Measurements from ENCODE around the gene ARAP3.

ARAP3 gene

DNA sequence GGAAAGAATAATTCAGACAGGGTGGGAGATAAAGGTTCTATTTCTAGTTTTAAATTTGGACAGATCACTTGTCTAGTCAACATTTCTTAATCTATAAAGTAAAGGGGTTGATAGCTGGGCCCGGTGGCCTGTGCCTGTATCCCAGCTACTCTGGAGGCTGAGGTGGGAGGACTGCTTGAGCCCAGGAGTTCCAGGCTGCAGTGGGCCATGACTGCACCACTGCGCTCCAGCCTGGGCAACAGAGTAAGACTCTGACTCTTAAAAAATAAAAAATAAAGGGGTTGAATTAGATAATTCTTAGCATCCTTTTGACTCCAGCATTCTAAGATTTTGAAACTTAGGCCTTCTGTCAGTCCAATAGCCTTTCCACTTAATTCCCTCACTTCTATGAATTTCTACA lies 74.0 kb downstream of the ARAP3 start:
- TF ChIP-seq CTCF (IDR thresholded peaks at IDR 0.05; ENCODE audit: low read depth, low read length) (no peak), EZH2phosphoT487 (IDR thresholded peaks at IDR 0.05; ENCODE audit: low read depth) (no peak)
- peaks cover 81% of the 10 kb centered on the region for H3K79me2 ChIP-seq (ENCODE audit: low read length)
- H3K4me1 ChIP-seq (ENCODE audit: low read length), result peaks cover 26% of the 10 kb centered on the region
- H3K27me3 ChIP-seq (ENCODE audit: low read depth, low read length), result no peaks in the 10 kb centered on the region
- no peak overlapping the region for H3K9ac ChIP-seq (ENCODE audit: low read length)
- H4K20me1 ChIP-seq (ENCODE audit: insufficient read depth, low read length), result peaks cover 6% of the 10 kb centered on the region; the same call in 1 of the 2 replicates
- no peak overlapping the region for H3K4me2 ChIP-seq (ENCODE audit: low read length)
- peaks cover 3% of the 10 kb centered on the region for H3K36me3 ChIP-seq (replicated peaks; ENCODE audit: low read depth, low read length)
- H3K27ac ChIP-seq (ENCODE audit: low read length), result no peak overlapping the region
- no peaks in the 10 kb centered on the region for H3K9me3 ChIP-seq (ENCODE audit: insufficient read depth, low read length)
- H3K4me3 ChIP-seq (ENCODE audit: low read length), result no peak overlapping the region
- no peak overlapping the region for H2AFZ ChIP-seq (ENCODE audit: low read depth, low read length)

- peaks cover 29% of the 10 kb centered on the region for H3K4me1 ChIP-seq (ENCODE audit: low read length)
- peak overlapping the region; percentile 78 for H3K27ac ChIP-seq (ENCODE audit: low read length)
Measured at GRCh38 chr5:141605523-141606277, 76.3 kb downstream of the ARAP3 start.

GRCh38 chr5:141603923-141604717 lies 77.9 kb downstream of the ARAP3 start:
- no peak overlapping the region for H3K4me2 ChIP-seq (ENCODE audit: low read length)
- no peak overlapping the region for H2AFZ ChIP-seq (ENCODE audit: low read depth, low read length)
- H3K79me2 ChIP-seq (ENCODE audit: low read length), result peaks cover 84% of the 10 kb centered on the region
- H3K27ac ChIP-seq (ENCODE audit: low read length), result no peak overlapping the region
- H3K9me3 ChIP-seq (ENCODE audit: insufficient read depth, low read length), result no peaks in the 10 kb centered on the region
- H3K27me3 ChIP-seq (ENCODE audit: low read depth, low read length), result no peaks in the 10 kb centered on the region
- TF ChIP-seq EZH2phosphoT487 (IDR thresholded peaks at IDR 0.05; ENCODE audit: low read depth) (no peak), CTCF (IDR thresholded peaks at IDR 0.05; ENCODE audit: low read depth, low read length) (no peak)
- H3K4me3 ChIP-seq (ENCODE audit: low read length), result no peak overlapping the region
- peaks cover 8% of the 10 kb centered on the region for H4K20me1 ChIP-seq (ENCODE audit: insufficient read depth, low read length)
- peaks cover 29% of the 10 kb centered on the region for H3K4me1 ChIP-seq (ENCODE audit: low read length)
- H3K36me3 ChIP-seq (replicated peaks; ENCODE audit: low read depth, low read length), result no peaks in the 10 kb centered on the region
- H3K9ac ChIP-seq (ENCODE audit: low read length), result no peak overlapping the region

More at GRCh38 chr5:141605523-141606277, 76.3 kb downstream of the ARAP3 start:
- Histone ChIP-seq H3K4me2 (ENCODE audit: low read length) (peak overlapping the region; percentile 74), H4K20me1 (ENCODE audit: insufficient read depth, low read length) (peaks cover 8% of the 10 kb centered on the region; the same call in 1 of the 2 replicates), H3K9ac (ENCODE audit: low read length) (peak overlapping the region; percentile 24; the same call in 1 of the 2 replicates), H2AFZ (ENCODE audit: low read depth, low read length) (no peak overlapping the region), H3K27me3 (ENCODE audit: low read depth, low read length) (no peaks in the 10 kb centered on the region), H3K4me3 (ENCODE audit: low read length) (peak overlapping the region; percentile 51), H3K79me2 (ENCODE audit: low read length) (peaks cover 80% of the 10 kb centered on the region), H3K36me3 (replicated peaks; ENCODE audit: low read depth, low read length) (no peaks in the 10 kb centered on the region), H3K9me3 (ENCODE audit: insufficient read depth, low read length) (no peaks in the 10 kb centered on the region)
- TF ChIP-seq CTCF (IDR thresholded peaks at IDR 0.05; ENCODE audit: low read depth, low read length) (no peak), EZH2phosphoT487 (IDR thresholded peaks at IDR 0.05; ENCODE audit: low read depth) (no peak)
